GM21529 (cell line): Measurements from ENCODE around the gene DCAF11.

Experiments used
- ATAC-seq: cut with Tn5 transposase; IDR thresholded peaks from one replicate; pipeline ENCODE4 v1.9.1; 2021; ENCODE audit not compliant: unreplicated experiment

The DCAF11 gene

GRCh38 chr14:24116128-24116814, 1.7 kb downstream of the DCAF11 start:
- no peak for ATAC-seq

GRCh38 chr14:24117179-24117578, 2.6 kb downstream of the DCAF11 start:
- ATAC-seq, result no peak

- no peak for ATAC-seq
These were observed 5.1 kb downstream of the DCAF11 start for GRCh38 chr14:24119691-24120090.

- no peak for ATAC-seq
These were observed 6.6 kb downstream of the DCAF11 start for GRCh38 chr14:24121210-24121609.

- no peak for ATAC-seq
These were observed 7.8 kb downstream of the DCAF11 start for GRCh38 chr14:24122416-24122815.

- no peak for ATAC-seq
These were observed 8.3 kb downstream of the DCAF11 start for GRCh38 chr14:24122898-24123297.

- no peak for ATAC-seq
These were observed 9.1 kb downstream of the DCAF11 start for GRCh38 chr14:24123424-24124417.

- no peak for ATAC-seq
These were observed 12.4 kb downstream of the DCAF11 start for GRCh38 chr14:24126939-24127338.

GRCh38 chr14:24127673-24128072, 13.1 kb downstream of the DCAF11 start:
- ATAC-seq, result no peak

- ATAC-seq, result no peak
These were observed 14.9 kb downstream of the DCAF11 start for GRCh38 chr14:24129410-24129998.

GRCh38 chr14:24130380-24130716, 15.8 kb downstream of the DCAF11 start, which contains the start of gene FITM1:
Gene FITM1 (plus strand): TSS chr14:24130659. CDS start chr14:24131564, 905 bp downstream.
- no peak for ATAC-seq

GRCh38 chr14:24130717-24131548, 16.4 kb downstream of the DCAF11 start:
- ATAC-seq, result no peak

GRCh38 chr14:24131549-24131966, 17.0 kb downstream of the DCAF11 start:
- no peak for ATAC-seq

GRCh38 chr14:24132061-24132685, 17.6 kb downstream of the DCAF11 start:
- ATAC-seq, result no peak

GRCh38 chr14:24132976-24133375, 18.4 kb downstream of the DCAF11 start:
- no peak for ATAC-seq

- no peak for ATAC-seq
These were observed 19.2 kb downstream of the DCAF11 start for GRCh38 chr14:24133735-24134134.

- peak; percentile 13 for ATAC-seq
These were observed 20.9 kb downstream of the DCAF11 start for GRCh38 chr14:24135584-24135833.

GRCh38 chr14:24135834-24136683, 21.5 kb downstream of the DCAF11 start, which contains the start of gene PSME1:
Gene PSME1 (plus strand): TSS chr14:24136194. CDS start chr14:24136263, 69 bp downstream.
- ATAC-seq, result peak; percentile 82

- no peak for ATAC-seq
These were observed 22.3 kb downstream of the DCAF11 start for GRCh38 chr14:24136684-24137528.
